HG02943 (cell line): ENCODE data around the gene NADK2.

Experiments
- ATAC-seq: cut with Tn5 transposase; IDR thresholded peaks from one replicate; pipeline ENCODE4 v1.9.1; 2021; ENCODE audit warnings: mild to moderate bottlenecking, low read depth, moderate library complexity; ENCODE audit not compliant: unreplicated experiment

The NADK2 gene

GRCh38 chr5:36170832-36171424 lies 70.8 kb downstream of the NADK2 start:
- ATAC-seq = no peak

DNA sequence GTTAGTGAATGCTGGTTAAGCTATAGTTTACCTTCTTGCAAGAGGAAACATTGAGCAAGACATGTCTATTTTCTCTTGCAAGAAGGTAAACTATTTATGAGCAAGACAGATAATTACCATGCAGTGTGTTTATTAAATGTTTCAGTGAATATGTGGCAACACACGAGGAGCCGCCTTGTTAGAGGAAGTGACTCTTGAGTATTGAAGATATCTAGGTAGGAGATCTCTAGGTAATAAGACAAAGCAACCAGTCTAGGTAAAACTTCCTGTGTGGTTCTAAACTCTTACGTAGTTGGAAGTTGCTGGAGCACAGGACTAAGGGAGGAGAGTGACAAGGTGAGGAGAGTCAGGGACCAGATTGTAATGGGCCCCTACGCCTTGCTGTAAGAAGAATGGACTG lies 73.0 kb downstream of the NADK2 start:
- no peak for ATAC-seq

- ATAC-seq = no peak
These were observed 77.3 kb downstream of the NADK2 start for GRCh38 chr5:36164461-36164860.

GRCh38 chr5:36162810-36163486 lies 78.8 kb downstream of the NADK2 start:
- no peak for ATAC-seq

GRCh38 chr5:36161361-36161760 lies 80.4 kb downstream of the NADK2 start:
- no peak for ATAC-seq

DNA sequence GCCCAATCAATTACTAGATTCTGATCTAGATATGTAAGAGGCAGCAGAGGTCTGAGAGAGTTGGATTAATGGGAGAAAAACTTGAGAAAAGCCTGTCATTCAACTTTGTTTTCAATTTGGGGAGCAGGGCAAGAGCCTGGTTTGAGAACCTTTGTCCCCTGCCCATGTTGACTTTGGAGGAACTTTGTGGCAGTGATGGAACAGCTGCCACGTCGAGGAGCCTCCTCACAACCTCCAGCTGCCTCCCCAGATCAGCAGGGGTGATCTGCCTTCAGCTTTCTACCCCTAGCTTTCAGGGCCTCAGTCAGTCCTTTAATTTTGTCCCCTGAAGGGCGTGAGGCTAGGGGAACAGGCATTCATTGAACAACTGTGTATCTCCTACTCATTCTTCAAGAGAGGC lies 81.1 kb downstream of the NADK2 start:
- ATAC-seq = no peak

DNA sequence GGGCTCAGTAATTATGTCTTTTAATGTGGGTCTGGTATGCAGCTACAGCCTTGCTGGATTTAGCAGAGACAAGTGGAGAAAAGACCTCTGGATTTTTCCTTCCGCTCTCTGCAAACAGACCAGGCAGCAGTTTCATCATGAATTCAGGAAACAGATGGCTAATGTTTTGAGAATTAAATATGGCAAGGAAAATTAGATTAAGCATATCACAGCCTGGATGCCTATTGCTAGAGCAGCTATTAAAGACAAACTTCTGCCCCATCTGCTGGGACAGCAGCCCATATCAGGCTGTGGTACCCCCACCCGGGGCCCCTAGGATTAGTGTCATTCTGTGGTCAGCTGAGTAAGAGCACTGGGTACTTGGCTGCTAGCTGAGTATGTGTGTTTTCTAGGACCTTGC lies 83.6 kb downstream of the NADK2 start:
- ATAC-seq = no peak

DNA sequence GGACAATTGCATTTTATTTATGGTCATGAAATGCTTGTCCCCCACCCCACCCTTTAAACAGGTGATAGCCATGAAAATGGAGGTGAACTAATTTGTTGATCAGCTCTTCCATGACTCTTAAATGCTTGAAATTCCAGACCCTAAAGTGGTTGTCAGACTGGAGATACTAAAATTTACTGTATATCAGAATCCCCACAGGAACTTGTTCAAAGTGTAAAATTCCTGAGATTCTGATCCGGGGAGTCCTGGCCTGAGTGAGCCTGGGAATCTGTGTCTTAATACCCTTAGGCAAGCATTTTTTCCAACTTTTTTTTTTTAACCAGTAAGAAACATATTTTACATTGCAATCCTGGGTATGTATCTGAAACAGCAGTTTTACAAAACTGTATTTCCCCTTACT lies 85.1 kb downstream of the NADK2 start:
- ATAC-seq = no peak

- no peak for ATAC-seq
These were observed 85.6 kb downstream of the NADK2 start for GRCh38 chr5:36156121-36156601.

DNA sequence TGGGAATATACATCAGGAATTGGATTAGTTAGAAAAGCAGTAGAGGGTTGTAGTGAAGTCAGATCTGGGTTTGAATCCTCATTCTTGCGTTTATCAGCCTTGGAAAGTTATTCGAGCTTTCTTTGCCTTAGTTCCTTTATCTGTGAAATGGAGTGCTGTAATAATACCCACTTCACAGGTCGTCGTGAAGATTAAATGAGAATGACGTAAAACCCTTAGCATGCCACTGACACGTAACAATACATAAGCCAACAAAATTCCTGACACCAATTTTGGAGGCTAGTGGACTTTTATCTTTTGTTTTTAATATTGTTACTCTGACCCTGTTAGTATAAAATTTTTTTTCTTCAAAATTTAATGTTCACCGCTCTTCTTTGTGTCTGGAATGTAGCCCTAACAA lies 86.4 kb downstream of the NADK2 start:
- ATAC-seq = no peak

GRCh38 chr5:36153726-36154125 lies 88.0 kb downstream of the NADK2 start:
- no peak for ATAC-seq

GRCh38 chr5:36153298-36153677 lies 88.4 kb downstream of the NADK2 start:
- no peak for ATAC-seq

DNA sequence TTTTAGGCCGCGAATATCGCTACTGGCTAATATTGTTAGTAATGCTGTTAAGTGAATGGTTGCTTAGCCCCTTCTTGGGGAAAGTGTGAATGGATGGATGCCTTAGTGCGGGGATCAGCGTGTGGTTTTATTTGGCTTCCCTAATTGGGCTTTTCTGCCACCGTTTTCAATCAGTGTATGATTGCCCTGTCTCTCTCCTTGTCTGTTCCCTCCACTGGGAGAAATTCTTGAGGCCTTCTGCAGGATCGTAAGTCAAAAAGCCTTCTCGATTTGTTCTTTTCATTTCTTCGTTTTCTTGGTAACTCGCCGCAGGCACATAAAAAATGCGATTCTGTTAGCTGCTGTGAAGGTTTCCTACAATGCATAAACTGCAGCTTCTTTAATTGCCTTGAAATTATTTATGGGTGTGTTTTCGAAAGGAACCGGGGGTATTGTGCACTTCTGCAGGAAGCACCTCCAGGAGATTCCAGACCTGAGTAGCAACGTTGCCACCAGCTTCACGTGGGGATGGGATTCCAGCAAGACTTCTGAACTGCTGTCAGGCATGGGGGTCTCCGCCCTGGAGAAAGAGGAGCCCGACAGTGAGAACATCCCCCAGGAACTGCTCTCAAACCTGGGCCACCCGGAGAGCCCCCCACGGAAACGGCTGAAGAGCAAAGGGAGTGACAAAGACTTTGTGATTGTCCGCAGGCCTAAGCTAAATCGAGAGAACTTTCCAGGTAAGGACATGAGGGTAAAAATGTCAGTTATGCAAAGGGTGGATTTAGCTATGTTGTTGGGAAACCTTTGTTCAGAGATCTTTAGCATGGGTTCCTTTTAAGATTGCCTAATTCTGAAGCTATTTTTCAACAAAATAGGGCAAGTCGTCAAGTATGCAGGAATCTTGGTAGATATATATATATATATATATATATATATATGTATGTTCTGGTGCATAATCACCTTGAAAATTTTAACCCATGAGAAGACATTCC lies 89.1 kb downstream of the NADK2 start:
- peak; percentile 1 for ATAC-seq

- peak; percentile 99 for ATAC-seq
These were observed 90.0 kb downstream of the NADK2 start, which contains the start of the genes LMBRD2 and SKP2 for GRCh38 chr5:36151434-36152323. Gene LMBRD2, minus strand, starts transcription at chr5:36151887. Its CDS starts 8,538 bp downstream, at chr5:36143349. Gene SKP2, plus strand, starts transcription at chr5:36152111. Its CDS starts 152 bp downstream, at chr5:36152263.

DNA sequence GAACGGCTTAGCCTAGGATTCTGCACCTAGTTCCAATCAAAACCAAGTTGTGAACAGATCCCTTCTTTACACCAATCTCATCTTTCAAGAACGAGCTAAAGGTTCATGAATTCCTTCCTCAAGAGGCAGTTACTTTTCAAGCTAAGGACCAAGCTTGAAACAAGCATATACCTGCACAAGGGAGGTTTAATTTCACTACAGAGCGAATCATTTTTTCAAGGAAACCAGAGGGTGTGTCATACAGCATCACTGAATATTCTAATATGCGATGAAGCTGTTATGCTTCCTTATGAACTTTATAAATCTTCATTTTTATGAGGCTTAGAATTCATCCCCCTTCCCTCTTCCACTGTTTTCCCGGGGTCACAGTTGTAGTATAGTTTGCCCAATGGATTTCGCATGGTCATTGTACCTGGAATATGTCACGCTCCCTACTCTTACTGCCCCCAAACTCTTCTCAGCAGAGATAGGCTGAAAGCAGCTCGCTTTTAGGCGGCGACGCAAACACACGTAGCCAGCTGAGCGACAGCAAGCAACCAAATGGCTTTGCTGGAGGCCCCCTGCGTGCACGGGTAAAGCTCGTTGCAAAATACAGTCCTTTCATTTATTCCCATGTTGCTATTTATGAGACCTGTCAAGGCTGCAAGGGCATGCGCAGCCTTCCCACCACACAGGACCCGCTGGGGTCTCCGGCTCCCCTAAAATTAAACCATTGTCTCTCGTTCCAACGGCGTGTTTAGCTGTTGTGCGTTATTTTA lies 90.9 kb downstream of the NADK2 start:
- ATAC-seq = peak; percentile 20

DNA sequence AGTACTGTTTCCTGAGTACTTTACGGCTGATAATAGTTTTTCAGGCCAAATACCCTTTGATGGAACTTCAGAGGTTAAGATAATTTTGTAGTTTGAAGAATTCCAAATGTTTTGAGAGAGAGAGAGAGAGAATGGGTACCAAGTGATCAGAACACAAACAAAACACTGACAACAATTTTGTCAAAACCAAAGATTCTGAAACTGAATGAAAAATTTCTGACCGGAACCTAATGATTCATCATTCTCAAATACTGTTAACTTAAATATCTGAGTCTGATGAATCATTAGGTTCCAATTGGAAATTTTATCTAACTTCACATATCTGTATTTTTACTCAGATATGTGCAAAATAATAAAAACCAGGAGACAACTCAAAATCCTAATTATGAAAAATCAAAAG lies 94.0 kb downstream of the NADK2 start:
- ATAC-seq = no peak

DNA sequence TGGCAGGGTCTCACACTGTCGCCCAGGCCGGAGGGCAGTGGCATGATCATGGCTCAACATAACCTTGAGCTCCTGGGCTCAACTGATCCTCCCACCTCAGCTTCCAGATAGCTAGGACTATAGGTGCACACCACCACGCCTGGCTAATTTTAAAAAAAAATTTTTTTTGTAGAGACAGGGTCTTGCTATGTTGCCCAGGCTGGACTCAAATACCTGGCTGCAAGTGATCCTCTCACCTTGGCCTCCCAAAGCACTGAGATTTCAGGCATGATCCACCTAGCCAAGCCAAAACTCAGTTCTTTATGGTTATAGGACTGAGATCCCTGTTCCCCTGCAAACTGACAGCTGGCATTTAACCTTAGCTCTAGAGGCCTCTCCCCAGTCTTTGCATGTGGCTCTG lies 95.3 kb downstream of the NADK2 start:
- no peak for ATAC-seq

DNA sequence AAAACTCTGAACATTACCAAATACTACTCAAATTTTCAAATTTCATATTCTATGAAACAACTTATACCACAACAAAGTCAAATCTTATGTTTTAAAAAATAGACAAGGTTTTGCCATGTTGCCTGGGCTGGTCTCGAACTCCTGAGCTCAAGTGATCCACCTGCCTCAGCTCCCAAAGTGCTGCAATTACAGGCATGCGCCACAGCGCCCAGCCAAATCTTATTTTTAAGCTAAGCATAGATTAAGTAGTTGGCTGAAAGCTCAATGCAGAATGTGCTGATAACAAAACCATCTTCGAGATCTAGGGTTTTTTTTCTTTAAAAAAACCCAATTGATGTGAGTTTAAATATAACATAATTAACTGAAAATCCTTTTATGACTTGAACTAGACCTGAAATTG lies 96.4 kb downstream of the NADK2 start:
- no peak for ATAC-seq
